ENCODE results near the gene LAMB4. TPM values are rescaled to one million over a fixed set of nuclear protein-coding genes. Genes with fewer than 3 reads are reported as not detected.

Gene LAMB4
- total and polyA plus RNA-seq, 2 donors (not counting 1 experiment from before 2014, with no cell fraction given), result not detected

DNA sequence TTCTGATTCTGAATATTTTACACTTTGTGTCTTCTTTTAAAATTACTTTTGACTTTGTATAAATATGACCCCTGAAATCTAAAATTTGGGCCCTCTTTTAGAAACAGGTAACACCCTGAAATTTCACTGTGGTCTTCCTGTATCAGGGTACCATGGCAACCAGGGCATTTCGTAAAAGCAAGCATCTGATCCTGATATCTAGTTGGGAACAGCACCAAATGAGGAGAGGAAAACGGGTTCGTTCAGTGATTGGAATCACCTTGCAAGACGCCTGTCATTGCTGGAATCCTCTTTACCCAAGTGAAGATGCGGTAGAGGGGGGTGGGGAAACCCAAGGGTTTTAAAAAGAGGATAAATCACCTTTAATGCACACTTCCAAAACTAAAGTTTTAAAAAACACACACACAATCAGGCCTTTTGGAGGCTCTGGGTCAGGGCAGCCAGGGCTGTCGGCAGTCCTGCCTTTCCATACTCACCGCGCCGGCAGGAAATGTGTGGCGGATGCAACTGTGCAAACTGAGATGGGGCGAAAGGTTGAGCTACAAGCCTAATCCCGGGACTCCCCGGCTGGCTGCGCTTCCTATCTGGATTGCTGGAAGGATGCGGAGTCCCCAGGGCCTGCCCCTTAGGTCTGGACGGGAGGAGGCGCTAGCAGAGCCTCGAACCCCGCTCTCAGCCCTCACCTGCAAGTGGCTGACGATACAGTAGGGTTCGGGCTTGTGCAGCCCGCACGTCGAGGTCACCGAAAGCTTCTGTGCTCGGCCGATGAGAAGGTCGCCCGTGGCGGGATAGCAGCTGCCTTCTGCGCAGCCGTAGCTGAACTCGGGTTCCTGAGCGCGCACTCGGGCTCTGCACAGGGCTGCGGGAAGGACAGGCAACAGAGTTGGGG is 129.0 kb downstream of the LAMB4 start:
- Histone ChIP-seq H3K9ac (ENCODE audit: low read length) (peak overlapping the region; percentile 15), H3K4me3 (ENCODE audit: control extremely low read depth in 1 of 5, extremely low read depth in 1 of 5, insufficient read depth in 1 of 5, low read depth in 2 of 5, low read length in 4 of 5) (no peak overlapping the region), H2AFZ (ENCODE audit: insufficient read depth, low read depth, low read length, poor library complexity, severe bottlenecking) (peak overlapping the region; percentile 22), H3K36me3 (replicated peaks in 1 of 2; ENCODE audit: control extremely low read depth in 1 of 2, control insufficient read depth in 1 of 2, extremely low read depth in 1 of 2, insufficient read depth in 2 of 2, low read length in 1 of 2) (no peaks in the 10 kb centered on the region), H3K4me1 (ENCODE audit: control insufficient read depth in 2 of 2, insufficient read depth in 2 of 2, low read length in 2 of 2) (peaks cover 21 to 30% of the 10 kb centered on the region in 2 donors), H4K20me1 (ENCODE audit: control insufficient read depth, insufficient read depth, low read length, poor library complexity, severe bottlenecking) (no peaks in the 10 kb centered on the region), H3K79me2 (ENCODE audit: control insufficient read depth, insufficient read depth, low read length) (no peaks in the 10 kb centered on the region), H3K9me3 (ENCODE audit: control extremely low read depth in 1 of 3, control insufficient read depth in 2 of 3, insufficient read depth in 1 of 3, low read length in 2 of 3) (peaks cover 0 to 6% (median 0%) of the 10 kb centered on the region in 3 donors), H3K4me2 (replicated peaks; ENCODE audit: low read depth, low read length, poor library complexity, severe bottlenecking) (peak overlapping the region; percentile 66), H3K27ac (ENCODE audit: low read length in 2 of 2) (no peak overlapping the region), H3K27me3 (replicated peaks in 1 of 4; ENCODE audit: control extremely low read depth in 1 of 4, control insufficient read depth in 3 of 4, insufficient read depth in 4 of 4, low read length in 3 of 4) (peaks cover 0 to 58% (median 27%) of the 10 kb centered on the region in 4 experiments)
- TF ChIP-seq EZH2 (IDR thresholded peaks at IDR 0.05; ENCODE audit: borderline replicate concordance, insufficient read depth, low read depth, low read length, poor library complexity, severe bottlenecking), result no peak
- TF ChIP-seq, protein P1, sequence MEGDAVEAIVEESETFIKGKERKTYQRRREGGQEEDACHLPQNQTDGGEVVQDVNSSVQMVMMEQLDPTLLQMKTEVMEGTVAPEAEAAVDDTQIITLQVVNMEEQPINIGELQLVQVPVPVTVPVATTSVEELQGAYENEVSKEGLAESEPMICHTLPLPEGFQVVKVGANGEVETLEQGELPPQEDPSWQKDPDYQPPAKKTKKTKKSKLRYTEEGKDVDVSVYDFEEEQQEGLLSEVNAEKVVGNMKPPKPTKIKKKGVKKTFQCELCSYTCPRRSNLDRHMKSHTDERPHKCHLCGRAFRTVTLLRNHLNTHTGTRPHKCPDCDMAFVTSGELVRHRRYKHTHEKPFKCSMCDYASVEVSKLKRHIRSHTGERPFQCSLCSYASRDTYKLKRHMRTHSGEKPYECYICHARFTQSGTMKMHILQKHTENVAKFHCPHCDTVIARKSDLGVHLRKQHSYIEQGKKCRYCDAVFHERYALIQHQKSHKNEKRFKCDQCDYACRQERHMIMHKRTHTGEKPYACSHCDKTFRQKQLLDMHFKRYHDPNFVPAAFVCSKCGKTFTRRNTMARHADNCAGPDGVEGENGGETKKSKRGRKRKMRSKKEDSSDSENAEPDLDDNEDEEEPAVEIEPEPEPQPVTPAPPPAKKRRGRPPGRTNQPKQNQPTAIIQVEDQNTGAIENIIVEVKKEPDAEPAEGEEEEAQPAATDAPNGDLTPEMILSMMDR (IDR thresholded peaks at IDR 0.05), result no peak
- 9% methylated on average over 32 of the region's 37 CpGs for WGBS (ENCODE audit: insufficient coverage)
- Mint-ChIP-seq H3K27me3 (peaks cover 66% of the 10 kb centered on the region), H3K4me1 (peaks cover 21% of the 10 kb centered on the region), H3K4me3 (peak overlapping the region; percentile 48), H3K9me3 (ENCODE audit: insufficient read depth) (no peaks in the 10 kb centered on the region), H3K27ac (no peak overlapping the region)
- CTCF ChIA-PET, result no interaction called here
- DNase-seq (no peak), ATAC-seq (ENCODE audit: low read depth) (no peak)
- POLR2A ChIA-PET, result no interaction called here
- intact Hi-C loops (cut with micrococcal nuclease), result no loop called here
